ENCODE measurements around the gene CTSW.

CTSW gene

GRCh38 chr11:65921876-65922275, 42.2 kb downstream of the CTSW start:
- no peak for TF ChIP-seq CTCF (IDR thresholded peaks at IDR 0.05; ENCODE audit: low read length)
- no peak for TF ChIP-seq EZH2 (IDR thresholded peaks at IDR 0.05; ENCODE audit: borderline replicate concordance, low read length)
- no peaks in the 10 kb centered on the region for H4K20me1 ChIP-seq (ENCODE audit: insufficient read depth, low read length)
- peaks cover 24% of the 10 kb centered on the region for H3K4me1 ChIP-seq (ENCODE audit: insufficient read depth, low read length, severe bottlenecking)
- no peak overlapping the region for H2AFZ ChIP-seq (ENCODE audit: low read length)
- no peaks in the 10 kb centered on the region for H3K27me3 ChIP-seq (ENCODE audit: insufficient read depth, low read length)
- no peaks in the 10 kb centered on the region for H3F3A ChIP-seq (ENCODE audit: insufficient read depth, low read length)
- no peak overlapping the region for H3K9ac ChIP-seq (ENCODE audit: low read length)
- 0 out of 2 replicates have a peak, but pooled peaks cover 3% of the 10 kb centered on the region for H3K36me3 ChIP-seq (ENCODE audit: insufficient read depth, low read length)
- no peaks in the 10 kb centered on the region for H3K9me2 ChIP-seq (ENCODE audit: low read depth, low read length)
- no peak overlapping the region for H3K4me2 ChIP-seq (ENCODE audit: low read length)
- no peaks in the 10 kb centered on the region for H3K9me3 ChIP-seq (ENCODE audit: low read length)
- no peak overlapping the region for H3K27ac ChIP-seq (ENCODE audit: low read depth, low read length, poor library complexity, severe bottlenecking)
- H3K79me2 ChIP-seq (ENCODE audit: insufficient read depth, low read length): no peaks in the 10 kb centered on the region
- no peak overlapping the region for H3K4me3 ChIP-seq (ENCODE audit: low read depth, low read length, poor library complexity, severe bottlenecking)

- H3K9me2 ChIP-seq (ENCODE audit: low read depth, low read length): no peaks in the 10 kb centered on the region
- H2AFZ ChIP-seq (ENCODE audit: low read length): no peak overlapping the region
- TF ChIP-seq EZH2 (IDR thresholded peaks at IDR 0.05; ENCODE audit: borderline replicate concordance, low read length) (no peak), CTCF (IDR thresholded peaks at IDR 0.05; ENCODE audit: low read length) (no peak)
- no peak overlapping the region for H3K9ac ChIP-seq (ENCODE audit: low read length)
- H3K4me1 ChIP-seq (ENCODE audit: insufficient read depth, low read length, severe bottlenecking): peaks cover 21% of the 10 kb centered on the region
- no peaks in the 10 kb centered on the region for H3F3A ChIP-seq (ENCODE audit: insufficient read depth, low read length)
- no peak overlapping the region for H3K4me2 ChIP-seq (ENCODE audit: low read length)
- H3K4me3 ChIP-seq (ENCODE audit: low read depth, low read length, poor library complexity, severe bottlenecking): no peak overlapping the region
- H3K79me2 ChIP-seq (ENCODE audit: insufficient read depth, low read length): no peaks in the 10 kb centered on the region
- H3K27me3 ChIP-seq (ENCODE audit: insufficient read depth, low read length): no peaks in the 10 kb centered on the region
- 0 out of 2 replicates have a peak, but pooled peaks cover 3% of the 10 kb centered on the region for H3K36me3 ChIP-seq (ENCODE audit: insufficient read depth, low read length)
- H3K9me3 ChIP-seq (ENCODE audit: low read length): no peaks in the 10 kb centered on the region
- no peak overlapping the region for H3K27ac ChIP-seq (ENCODE audit: low read depth, low read length, poor library complexity, severe bottlenecking)
- H4K20me1 ChIP-seq (ENCODE audit: insufficient read depth, low read length): no peaks in the 10 kb centered on the region
These were observed 42.9 kb downstream of the CTSW start for GRCh38 chr11:65922565-65922964.

GRCh38 chr11:65925397-65925796, 45.8 kb downstream of the CTSW start:
- no peaks in the 10 kb centered on the region for H3K9me3 ChIP-seq (ENCODE audit: low read length)
- H3K4me3 ChIP-seq (ENCODE audit: low read depth, low read length, poor library complexity, severe bottlenecking): no peak overlapping the region
- no peak overlapping the region for H3K9ac ChIP-seq (ENCODE audit: low read length)
- no peak overlapping the region for H3K4me2 ChIP-seq (ENCODE audit: low read length)
- H3F3A ChIP-seq (ENCODE audit: insufficient read depth, low read length): no peaks in the 10 kb centered on the region
- TF ChIP-seq EZH2 (IDR thresholded peaks at IDR 0.05; ENCODE audit: borderline replicate concordance, low read length) (no peak), CTCF (IDR thresholded peaks at IDR 0.05; ENCODE audit: low read length) (no peak)
- H3K36me3 ChIP-seq (ENCODE audit: insufficient read depth, low read length): 0 out of 2 replicates have a peak, but pooled peaks cover 3% of the 10 kb centered on the region
- H3K79me2 ChIP-seq (ENCODE audit: insufficient read depth, low read length): no peaks in the 10 kb centered on the region
- H3K4me1 ChIP-seq (ENCODE audit: insufficient read depth, low read length, severe bottlenecking): peaks cover 17% of the 10 kb centered on the region
- no peaks in the 10 kb centered on the region for H3K27me3 ChIP-seq (ENCODE audit: insufficient read depth, low read length)
- no peaks in the 10 kb centered on the region for H4K20me1 ChIP-seq (ENCODE audit: insufficient read depth, low read length)
- H3K27ac ChIP-seq (ENCODE audit: low read depth, low read length, poor library complexity, severe bottlenecking): no peak overlapping the region
- H2AFZ ChIP-seq (ENCODE audit: low read length): no peak overlapping the region
- no peaks in the 10 kb centered on the region for H3K9me2 ChIP-seq (ENCODE audit: low read depth, low read length)

Data from OCI-LY1 (cell line).